HUDEP-2 (cell line): ENCODE results near the gene AGPAT4.
"Not testable (repeated sequence)": the region's sequence is repeated elsewhere in the genome, so short reads cannot be mapped to it uniquely, and the experiment has no call there.

Experiments used
- DNase-seq, 76 experiments: peaks; one replicate each; lab custom pipeline; 2025; ENCODE audit not compliant: unreplicated experiment in 76 of 76; lab: John Stamatoyannopoulos, UW

Gene AGPAT4

DNA sequence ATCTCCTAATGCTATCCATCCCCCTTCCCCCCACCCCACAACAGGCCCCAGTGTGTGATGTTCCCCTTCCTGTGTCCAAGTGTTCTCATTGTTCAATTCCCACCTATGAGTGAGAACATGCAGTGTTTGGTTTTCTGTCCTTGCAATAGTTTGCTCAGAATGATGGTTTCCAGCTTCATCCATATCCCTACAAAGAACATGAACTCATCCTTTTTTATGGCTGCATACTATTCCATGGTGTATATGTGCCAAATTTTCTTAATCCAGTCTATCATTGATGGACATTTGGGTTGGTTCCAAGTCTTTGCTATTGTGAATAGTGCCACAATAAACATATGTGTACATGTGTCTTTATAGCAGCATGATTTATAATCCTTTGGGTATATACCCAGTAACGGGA is 101.1 kb downstream of the AGPAT4 start:
- not testable (repeated sequence) for DNase-seq

DNA sequence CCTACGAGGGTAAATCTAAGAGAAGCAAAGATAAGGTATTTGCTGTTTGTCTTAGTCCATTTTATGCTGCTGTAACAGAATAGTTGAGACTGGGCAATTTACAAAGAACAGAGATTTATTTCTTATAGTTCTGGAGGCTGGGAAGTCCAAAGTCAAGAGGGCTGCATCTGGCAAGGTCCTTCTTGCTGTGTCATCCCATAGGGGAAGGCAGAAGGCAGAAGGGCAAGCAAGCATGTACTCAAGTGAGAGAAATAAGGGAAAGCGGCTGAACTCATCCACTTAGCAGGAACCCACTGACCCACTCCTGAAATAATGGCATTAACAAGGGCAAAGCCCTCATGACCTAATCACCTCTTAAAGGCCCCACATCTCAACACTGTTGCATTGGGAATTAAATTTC is 102.7 kb downstream of the AGPAT4 start:
- DNase-seq, result no peak

DNA sequence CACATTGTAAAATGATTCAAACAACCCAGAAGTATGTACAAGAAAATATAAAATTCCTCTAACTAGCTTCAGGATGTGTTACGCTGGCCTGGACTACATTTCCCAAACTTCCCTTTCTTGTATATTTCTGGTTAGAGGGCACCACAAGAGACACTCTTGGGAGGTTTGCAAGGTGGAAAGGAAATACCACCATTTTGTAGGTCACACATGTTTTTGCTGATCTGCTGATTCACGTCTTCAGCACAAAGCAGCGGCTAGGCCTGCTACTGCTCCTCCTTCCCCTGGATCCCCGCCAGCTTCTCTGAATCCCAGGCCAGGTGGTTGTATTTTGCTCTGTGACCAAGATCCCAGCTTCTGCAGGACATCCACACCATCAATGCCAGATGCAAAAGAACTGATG is 104.2 kb downstream of the AGPAT4 start:
- DNase-seq, result peak in 5 of 76 experiments; percentile 2 to 28 (median 17)

DNA sequence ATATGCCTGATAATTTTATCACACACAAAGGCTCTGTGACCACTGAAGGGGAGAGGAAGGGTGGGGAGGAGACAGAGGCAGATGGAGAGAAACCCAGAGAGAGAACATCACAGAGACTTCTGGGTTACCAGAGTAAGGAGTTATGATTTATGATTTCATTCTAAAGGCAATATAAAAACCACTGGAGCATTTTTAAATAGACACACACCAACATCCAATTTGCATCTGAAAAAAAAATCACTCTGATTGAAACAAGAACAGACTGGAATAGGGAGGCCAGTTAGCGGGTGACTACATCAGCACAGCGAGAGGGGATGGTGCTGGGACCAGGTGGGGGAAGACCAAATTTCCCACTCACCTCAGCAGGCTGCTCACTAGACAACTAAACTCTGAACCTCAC is 104.8 kb downstream of the AGPAT4 start:
- DNase-seq, result no peak

DNA sequence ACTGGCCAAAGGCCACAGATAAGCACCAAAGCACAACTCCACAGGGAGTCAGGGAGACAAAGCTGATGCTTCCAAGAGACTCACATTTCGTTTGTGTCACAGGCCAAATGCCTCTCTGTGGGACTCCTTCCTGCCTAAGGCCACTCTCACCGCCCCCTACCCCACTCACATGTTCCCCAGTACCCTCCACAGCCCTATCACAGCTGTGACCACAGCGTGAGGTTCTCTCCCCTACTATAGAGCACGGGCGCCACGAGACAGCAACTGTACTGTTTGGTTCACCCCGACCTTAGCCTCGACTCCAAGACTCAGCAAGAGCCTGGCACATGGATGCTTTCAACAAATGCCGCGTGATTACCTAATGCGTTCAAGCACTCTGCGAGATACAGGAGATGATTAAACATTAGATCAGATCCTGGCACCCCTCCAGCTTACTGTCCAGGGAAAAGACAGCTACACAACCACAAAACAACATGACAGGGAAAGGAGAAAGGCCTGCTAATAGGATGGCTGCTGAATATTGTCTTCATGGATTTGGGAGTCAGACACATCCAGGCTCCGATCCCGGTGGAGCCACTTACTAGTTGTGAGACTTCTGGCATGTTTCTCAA is 105.5 kb downstream of the AGPAT4 start:
- no peak for DNase-seq

DNA sequence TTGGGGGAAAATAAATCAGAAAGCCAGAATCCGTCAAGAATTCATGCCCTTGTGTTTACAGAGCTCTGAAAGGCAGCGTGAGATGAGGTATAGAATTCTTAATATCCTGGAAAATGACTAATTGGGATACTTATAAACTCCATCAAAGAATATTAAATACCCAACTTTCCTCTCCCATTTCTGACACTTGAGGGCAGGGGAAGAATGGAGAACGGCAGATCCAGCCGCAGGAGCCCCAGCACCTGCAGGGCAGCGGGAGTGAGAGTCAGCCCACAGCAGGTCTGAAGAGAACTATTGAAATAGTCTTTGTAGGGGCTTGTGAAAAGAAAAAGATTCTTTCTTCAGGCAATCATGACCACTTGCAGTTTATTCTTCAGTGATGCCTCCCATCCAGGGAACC is 107.2 kb downstream of the AGPAT4 start:
- no peak for DNase-seq

DNA sequence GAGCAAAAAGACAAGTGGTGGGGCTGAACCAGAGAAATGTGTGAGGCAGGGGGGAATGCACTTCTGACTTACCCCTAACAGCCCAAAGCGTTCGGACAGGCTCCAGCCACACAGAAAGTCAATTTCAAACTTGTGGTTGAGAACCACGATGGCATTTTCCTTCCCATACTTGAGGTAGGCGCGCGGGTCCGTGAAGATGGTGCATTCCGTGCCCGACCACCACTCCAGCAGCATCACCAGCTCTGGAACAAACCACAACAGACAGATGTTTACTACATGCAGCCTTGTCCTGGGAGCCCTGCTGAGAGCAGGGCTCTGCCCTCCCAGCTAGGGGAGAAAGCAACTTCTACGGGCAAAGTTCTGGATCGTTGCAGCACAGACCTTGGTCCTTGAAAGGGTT is 107.7 kb downstream of the AGPAT4 start:
- DNase-seq, result no peak

DNA sequence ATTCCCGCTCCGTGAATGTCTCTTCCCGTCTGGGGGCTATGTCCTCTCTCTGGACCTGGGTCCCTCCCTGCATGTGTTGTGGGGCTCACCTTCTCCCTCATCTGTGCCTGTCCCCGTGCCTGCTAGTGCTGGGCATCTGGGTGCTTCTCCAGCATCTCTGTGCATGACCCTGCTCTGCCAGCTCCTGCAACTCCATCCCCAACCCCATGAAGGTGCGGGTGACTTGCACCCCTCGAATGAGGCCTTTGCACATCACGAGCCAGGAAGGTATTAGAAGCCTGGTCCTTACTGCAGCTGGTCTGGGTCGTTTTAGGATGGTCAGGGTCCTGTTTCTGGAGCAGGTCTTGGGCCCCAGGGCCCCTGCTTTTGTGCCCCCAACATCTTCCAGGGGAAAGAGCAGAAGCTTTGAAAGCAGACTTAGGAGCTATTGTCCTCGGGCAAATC is 109.7 kb downstream of the AGPAT4 start:
- no peak for DNase-seq

DNA sequence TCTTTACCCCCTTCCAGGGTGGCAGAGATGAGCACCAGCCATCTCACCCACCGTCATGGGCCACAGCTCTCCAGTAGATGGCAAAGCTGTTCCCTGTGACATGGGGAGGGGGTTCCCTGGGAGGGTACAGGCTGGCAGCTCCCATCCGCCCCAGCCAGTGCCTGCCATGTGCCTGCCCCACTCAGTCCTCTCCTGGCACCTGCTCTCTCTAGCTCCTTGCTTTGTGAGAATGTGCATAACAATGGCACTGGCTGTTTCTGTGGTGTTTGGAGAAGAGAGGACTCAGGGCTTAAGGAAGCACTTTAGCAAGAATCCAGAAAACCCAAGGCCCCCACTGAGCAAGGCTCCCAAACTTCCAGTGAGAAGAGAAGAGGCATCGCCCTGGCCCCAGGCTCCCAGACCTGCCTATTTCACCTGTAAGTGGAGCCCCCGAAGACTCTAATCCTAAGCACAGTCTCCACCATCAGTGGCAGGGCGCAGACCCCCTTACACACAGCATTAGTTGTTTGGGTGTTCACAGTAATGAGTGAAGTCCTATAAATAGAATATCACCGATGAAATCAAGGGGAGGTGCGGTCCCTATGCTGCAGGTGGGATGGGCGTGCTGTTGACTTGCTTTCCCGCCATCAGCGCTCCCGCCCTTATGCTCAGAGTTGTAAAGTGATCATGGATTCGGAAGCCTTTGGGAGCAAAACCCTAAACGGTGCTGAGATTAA is 110.2 kb downstream of the AGPAT4 start:
- no peak for DNase-seq

DNA sequence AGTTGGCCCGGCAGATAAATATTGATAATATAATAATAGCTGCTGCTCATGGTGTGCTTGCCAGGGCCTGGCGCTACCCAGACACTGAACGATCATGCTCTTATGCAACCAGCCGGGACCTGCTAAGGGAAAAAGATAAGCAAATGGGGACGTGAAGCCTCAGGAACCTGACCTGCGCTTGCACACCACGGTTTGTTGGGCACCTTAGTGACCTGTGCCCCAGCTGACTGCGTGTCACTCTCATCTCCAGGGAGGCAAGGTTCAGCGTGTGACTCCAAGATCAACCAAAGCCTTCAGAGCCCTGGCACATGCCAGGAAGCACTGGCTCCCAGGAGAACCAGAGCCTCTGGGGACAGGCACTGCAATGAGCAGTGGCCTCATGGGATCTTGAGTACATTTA is 111.1 kb downstream of the AGPAT4 start:
- no peak for DNase-seq

DNA sequence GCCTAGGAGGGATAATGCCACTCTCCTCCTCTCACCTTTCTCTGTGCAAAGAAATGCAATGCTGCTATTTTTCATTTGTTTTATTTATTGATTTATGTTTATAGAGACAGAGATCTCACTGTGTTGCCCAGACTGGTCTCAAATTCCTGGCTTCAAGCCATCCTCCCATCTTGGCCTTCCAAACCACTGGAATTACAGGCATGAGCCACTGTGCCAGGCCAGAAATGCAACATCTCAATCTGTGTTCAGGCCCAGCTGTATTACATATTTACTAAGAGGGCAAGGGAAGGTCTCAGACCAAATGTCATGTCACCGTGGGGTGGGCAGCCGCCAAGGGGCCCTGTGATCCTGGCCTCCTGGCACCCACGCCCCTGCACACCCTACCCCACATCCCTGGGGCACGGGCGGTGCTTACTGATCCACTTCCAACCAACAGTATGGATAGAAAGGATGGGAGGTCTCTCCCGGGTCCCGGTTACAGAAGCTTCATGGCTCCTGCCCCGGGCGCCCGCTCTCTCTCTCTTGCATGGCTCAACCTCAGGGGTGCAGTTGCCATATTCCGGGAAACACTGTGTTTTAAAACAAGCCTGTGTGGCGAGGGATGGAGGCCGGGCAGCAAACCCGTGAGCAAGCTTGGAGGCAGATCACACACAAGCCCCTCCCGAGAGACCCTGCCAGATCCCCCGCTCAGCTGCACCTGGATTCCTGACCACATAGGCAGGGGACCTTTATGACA is 111.8 kb downstream of the AGPAT4 start:
- DNase-seq, result no peak

DNA sequence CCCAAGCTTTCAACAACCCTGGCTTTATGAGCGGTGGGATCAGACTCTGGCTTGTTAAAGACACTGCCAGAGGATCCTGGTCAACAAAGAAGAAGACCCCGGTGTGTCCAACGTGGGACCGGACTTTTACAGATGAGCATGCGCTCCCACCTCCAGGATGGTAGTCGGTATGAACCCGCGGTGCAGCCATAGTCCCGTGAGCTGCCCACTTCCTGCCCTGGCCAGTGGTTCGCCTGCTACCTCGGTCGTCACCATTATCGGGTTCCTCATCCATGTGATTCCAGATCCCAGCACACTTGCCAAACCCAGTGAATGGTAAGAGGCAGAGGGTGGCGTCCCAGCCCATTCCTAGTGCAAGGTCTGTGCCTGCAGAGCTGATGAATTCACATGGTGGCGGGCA is 112.7 kb downstream of the AGPAT4 start:
- DNase-seq, result no peak

DNA sequence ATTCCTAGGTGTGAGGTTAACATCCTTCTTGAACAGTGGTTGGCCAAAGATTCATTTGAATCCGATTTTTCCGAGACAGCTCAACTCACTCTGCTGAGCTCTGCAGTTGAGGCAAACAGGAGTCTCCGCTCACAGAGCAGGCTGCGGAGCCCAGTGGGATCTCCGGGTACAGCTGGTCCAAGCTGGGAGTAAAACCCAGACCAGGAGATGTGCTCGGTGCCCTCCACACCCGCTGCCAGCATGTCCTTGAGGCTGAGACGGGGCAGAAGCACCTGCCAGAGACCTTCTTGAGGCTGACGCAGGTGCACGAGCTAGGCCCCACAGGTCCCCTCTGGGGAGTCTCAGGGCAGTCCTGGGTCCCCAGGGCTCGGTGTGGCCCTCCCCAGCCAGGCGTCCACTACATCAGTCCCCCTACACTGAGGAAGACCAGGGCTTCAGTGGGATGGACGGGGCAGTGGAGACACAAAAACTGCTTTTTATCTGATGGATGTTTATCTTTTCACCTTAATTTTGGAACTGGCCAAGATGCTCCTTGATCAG is 119.0 kb downstream of the AGPAT4 start:
- DNase-seq, result no peak

DNA sequence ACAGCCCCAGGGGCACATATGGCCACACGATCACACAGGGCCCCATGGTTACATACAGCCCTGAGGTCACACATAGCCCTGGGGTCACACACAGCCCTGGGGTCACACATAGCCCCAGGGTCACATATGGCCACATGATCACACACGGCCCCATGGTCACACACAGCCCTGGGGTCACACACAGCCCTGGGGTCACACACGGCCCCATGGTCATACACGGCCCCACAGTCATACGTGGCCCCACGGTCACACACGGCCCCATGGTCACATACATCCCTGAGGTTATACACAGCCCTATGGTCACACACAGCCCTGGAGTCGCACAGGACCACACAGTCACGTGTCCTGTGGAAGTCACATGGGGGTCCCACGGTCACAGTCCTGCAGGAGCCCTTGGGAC is 120.1 kb downstream of the AGPAT4 start:
- no peak for DNase-seq

DNA sequence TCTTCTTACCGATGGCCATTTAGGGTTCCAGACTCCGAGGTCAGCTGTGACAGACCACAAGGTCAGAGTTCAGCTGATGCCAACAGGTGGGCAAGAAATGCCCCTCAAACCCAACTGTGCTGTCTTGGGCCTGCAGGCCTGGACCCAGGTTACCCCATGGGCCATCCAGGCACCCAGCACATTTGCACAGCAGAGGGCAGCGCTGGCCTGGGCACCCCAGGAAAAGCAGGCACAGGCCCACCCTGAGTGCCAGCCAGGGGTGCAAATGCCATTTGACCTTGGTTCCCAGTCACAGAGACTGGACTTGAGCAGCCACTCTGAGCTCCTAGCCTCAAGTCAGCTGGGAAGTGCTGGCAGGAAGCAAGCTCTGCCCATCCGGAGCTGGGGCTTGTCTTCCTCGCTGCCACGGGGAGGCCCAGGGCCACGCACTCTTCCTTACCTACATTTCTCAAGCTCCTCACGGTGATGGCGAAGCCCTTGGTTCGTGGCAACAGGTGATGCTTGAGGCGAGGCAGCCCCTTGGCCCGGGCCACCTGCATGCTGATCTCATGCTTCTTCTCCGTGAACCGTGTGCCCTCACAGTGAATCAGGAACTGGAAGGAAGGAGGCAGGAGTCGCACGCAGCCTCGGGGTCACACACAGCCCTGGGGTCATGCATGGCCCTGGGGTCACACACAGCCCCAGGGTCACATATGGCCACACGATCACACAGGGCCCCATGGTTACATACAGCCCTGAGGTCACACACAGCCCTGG is 120.8 kb downstream of the AGPAT4 start:
- peak in 23 of 76 experiments; percentile 6 to 39 (median 19) for DNase-seq

DNA sequence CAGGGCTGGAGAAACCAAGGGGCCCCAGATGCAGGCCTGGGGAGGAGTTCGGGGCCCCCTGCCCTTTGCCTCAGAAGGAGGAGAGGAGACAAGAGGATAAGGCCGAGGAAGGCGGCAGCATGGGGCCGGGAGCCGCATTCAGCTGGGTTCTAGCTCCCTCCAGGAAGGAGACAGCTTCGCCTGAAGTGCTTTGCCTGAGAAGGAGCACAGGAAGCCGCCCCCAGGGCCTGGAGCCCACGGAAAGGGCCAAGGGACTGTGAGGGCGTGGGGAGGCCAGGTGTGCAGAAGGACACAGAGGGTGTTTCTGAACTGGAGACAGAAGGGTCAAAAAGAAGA is 121.4 kb downstream of the AGPAT4 start:
- DNase-seq, result no peak

DNA sequence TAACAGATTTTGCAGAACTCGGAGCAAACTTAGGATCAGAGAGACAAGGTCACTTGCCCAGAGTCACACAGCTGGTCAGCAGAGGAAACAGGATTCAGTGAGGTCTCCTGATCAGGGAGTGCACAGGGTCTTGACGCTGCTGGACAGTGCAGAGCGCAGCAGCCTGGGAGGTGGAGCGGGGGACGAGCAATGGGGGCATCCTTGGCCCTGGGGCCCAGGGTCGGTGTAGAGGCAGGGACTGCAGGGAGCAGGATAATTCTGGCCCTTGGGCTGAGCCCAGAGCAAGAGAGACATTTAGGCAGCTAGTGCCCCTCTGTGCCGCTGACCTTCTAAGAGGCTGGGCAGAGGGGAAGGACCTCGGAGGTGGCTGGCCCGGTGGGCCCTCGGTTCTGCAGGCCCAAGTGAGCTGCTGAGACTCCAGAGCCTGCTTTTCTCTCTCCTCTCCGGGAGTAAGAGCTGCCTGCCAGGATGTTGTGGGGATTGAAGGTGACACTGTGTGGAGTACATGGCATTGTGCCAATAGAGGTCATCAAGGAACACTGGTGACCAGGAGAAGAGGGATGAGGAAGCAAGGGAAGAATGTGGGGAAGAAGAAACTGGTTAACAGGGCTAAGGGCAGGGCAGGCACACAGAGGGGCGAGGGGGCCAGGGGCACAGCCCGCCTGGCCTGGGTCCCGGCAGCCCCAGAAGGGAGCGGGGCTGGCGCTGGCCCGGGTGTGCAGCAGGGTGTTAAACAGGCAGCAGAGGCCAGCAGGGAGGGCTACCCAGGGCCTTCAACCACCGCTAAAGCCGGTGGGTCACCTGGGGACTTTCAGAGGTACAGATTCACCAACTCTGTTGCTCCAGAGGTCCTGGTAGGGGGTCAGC is 122.0 kb downstream of the AGPAT4 start:
- DNase-seq, result no peak

DNA sequence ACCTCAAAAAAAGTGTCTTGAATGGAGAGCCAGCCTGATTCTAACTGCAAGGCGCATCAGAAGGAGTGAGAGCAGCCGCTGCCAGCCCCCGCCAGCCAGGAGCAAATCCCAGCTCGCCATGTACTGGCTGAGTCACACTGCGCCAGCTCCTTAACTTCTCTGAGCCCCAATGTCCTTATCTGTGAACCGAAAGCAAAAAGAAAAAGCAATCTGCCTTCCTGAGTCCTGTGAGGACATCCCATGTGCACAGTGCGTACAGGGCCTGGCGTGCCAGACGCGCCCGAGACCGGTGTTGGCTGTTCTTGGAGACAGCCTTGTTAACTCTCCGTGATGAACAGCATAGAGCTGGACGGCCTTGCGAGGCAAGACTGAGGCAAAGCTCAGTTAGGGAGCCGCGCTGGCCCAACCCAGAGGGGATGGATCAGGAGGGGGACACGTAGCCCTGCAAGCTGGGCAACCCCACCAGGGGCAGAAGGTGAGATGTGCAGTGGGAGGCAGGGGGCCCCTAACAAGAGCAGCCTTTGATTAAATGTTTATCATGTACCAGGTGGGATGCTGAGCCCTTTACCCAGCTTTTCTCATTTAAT is 122.7 kb downstream of the AGPAT4 start:
- no peak for DNase-seq

DNA sequence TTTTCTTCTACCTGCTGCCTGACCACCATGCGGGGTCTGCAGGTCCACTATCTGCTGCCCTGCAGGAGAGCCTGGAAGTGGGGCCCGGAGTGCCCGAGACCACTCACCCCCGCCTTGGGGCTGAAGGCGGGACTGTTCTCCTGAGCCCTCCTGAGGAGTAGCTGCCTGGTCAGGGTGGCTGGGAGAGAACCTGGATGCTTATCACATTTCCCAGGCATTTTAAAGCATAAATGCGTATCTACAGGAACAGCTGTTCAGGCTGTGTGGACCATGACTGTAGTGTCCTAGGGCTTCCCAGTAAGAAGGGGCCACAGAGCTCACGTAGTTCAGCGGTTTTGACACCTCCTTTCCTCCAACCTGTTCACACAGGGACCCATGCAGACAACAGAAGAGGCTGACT is 123.3 kb downstream of the AGPAT4 start:
- no peak for DNase-seq

DNA sequence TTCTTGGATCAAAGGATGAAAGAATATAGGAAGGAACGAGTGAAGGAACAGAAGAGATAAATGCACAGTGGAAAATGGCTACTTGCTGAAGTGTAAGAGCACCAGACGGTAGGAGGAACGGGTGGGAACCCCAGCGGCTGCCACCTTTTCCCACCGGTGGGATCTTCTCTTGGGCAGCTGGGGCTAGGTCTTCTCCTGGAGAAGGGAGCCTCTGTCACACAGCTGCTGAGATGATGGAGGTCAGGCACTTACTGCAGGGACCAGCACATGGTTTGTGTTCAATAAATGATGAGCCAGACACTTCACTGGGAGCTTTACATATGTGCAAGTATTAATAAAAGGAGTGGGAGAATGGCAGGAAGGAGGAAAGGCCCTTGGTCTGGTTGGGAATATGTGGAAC is 123.7 kb downstream of the AGPAT4 start:
- no peak for DNase-seq
